GF-D8 (cell line): Measurements from ENCODE around the gene ANKMY1.

Experiments
- DNase-seq: peaks from one replicate; lab custom pipeline; 2025; lab: John Stamatoyannopoulos, UW

ANKMY1 gene

DNA sequence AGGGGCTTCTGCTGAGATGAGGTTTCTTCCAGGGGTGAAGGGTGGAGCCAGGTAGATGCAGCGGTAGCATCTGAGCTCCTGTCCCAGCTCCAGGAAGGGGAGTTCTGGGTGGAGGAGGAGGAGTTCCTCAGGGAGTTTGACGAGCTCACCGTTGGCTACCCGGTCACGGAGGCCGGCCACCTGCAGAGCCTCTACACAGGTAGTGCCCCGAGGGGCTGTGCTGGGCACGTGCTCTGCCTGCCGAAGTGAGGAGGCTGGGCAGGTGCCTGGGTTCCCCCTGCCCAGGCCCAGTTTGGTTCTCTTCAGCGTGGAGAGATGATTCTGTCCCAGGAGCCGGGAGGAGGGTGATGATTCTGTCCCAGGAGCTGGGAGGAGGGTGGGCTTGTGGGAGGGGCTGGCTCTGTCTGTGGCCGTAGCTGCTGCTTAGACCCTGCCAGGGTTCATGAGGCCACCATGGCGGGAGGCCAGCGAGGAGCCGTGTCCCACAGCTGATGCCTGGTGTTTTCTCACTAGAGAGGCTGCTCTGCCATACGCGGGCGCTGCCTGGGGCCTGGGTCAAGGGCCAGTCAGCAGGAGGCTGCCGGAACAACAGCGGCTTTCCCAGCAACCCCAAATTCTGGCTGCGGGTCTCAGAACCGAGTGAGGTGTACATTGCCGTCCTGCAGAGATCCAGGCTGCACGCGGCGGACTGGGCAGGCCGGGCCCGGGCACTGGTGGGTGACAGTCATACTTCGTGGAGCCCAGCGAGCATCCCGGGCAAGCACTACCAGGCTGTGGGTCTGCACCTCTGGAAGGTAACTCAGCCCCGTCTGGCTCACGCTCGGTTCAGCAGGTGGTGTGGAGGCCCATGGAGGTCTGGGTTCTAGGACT is 37.0 kb upstream of the ANKMY1 start:
- no peak for DNase-seq

GRCh38 chr2:240593703-240594451 is 36.1 kb upstream of the ANKMY1 start:
- DNase-seq: no peak

- DNase-seq: no peak
Observed at GRCh38 chr2:240593026-240593702, 35.4 kb upstream of the ANKMY1 start.

GRCh38 chr2:240591784-240592183 is 34.0 kb upstream of the ANKMY1 start:
- no peak for DNase-seq

GRCh38 chr2:240591226-240591625 is 33.4 kb upstream of the ANKMY1 start:
- DNase-seq: no peak

- no peak for DNase-seq
Observed at GRCh38 chr2:240590681-240591111, 32.9 kb upstream of the ANKMY1 start.

DNA sequence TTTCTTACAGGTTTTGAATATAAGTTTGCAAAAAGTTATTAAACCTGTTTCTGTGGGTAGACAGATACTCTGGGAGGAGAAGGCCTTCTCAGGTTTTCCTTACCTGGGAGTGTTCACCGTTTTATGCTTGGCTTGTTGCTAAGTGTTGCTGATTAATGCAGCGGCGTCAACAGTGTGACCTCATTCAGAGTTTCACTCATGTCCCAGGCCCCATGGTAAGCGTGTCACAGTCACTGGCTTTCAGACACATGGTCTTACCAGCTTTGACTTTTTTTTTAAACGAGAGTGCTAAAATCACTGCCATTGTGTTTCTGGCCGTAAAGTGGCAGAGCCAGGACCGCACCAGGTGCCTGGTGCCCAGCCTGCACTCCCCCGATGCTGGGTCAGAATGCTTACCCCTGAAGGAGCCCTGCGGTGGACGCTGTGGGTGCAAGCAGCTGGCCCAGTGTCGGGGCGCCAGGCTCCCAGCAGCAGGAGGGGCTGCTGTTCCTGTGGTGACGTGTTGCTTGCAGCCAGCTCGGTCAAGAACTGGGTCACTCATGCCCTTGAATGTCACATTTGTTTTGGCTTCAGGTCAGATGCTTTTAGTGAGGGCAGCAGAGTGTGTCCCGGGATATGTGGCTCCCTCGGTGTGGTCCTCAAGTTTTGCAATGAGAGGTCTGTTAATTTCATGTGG is 32.2 kb upstream of the ANKMY1 start:
- no peak for DNase-seq

- no peak for DNase-seq
Observed at GRCh38 chr2:240589375-240589774, 31.6 kb upstream of the ANKMY1 start.

GRCh38 chr2:240588669-240589068 is 30.9 kb upstream of the ANKMY1 start:
- no peak for DNase-seq

DNA sequence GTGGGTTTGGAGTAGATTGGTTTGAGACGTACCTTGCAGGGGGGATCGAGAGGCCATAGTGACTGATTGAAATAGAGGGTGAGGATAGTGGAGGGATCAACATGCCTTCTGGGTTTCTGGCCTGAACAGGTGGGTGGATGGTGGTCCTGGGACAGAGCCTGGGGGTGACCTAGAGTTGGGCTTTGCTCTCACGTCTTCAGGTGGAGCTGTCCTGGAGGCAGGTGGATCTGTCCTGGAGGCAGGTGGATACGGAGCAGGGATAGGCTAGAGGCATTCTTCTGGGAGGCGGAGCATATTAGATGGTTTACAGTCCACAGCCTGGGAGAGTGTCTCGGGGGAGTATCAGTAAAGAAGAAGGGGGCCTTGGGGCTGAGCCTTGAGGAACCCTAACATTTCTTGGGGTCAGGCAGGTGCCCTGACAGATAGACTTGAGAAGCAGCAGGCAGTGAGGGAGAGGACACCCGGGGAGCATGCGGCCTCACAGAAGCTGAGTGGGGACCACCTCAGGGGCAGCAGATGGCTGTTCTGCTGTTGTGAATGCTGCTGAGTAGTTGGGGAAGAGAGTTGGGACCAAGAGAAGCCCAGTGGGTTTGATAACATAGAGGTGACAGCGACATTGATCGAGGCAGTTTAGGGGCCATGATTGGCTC is 30.3 kb upstream of the ANKMY1 start:
- DNase-seq: no peak

- no peak for DNase-seq
Observed at GRCh38 chr2:240586919-240587800, 29.4 kb upstream of the ANKMY1 start.

GRCh38 chr2:240586198-240586918 is 28.6 kb upstream of the ANKMY1 start, which contains the start of gene CAPN10:
CAPN10 (plus strand) TSS chr2:240586734; CDS start chr2:240586912, 178 bp downstream.
- peak; percentile 74 for DNase-seq

DNA sequence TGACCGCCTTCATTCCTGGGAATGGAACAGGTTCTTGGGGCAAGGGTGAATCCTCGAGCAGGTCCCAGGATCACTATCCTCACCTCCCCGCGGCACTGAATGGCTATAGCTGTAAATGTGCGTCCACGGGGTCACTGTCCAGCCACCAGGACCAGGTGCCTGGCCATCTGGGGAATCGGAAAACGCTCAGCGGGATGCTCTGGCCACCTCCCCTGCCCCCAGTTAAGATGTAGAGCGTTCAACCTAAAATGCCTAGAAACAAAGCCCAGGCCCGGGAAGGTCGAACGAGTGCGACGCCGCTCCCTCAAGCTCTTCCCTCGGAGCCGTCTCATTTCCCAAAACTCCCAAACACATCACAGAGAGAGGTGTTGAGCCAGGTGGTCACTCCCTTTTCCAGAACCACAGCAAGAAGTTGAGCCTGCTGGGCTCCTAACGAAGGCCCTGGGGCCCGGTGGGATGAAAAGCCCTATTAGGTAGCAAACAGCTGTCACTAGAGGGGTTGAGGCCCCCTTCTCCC is 28.0 kb upstream of the ANKMY1 start:
- no peak for DNase-seq

- peak; percentile 28 for DNase-seq
Observed at GRCh38 chr2:240585101-240585500, 27.3 kb upstream of the ANKMY1 start.

DNA sequence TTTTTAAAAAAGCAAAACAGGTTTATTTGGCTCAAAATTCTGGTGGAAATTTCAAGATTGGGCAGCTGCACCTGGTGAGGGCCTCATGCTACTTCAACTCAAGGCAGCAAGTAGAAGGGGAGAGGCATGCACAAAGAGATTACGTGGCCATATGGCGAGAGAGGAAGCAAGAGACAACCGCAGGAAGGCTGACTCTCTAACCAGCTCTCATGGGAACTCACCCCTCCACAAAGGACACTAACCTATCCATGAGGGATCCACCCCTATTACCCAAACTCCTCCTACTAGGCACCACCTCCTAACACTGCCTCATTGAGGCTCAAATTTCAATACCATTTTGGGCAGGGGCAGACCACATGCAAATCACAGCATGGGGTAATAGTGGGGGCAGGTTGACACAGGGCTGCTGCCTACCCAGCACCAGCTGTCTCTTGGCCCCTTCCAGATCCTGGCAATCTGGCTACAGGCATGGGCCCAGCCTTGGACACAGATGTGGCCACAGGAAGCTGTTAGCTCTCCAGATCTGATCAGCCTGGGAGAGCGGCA is 26.8 kb upstream of the ANKMY1 start:
- peak; percentile 99 for DNase-seq

DNA sequence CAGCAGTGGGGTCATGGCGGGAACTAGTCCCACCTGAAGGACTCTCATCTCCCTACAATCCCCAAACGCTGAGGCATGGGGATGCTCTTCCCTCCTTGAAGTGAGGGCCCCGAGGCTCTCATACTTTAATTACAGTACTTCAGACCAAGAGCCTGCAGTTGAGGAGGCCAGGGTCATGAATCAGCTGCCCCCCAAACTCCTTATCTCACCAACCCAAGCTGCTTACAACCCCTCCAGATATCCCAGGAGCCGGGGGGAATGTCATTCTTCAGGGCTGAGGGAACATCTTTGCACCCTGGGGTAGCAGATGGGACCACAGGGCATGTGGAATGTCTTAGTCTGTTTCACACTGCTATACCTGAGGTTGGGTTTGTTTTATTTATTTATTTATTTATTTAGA is 26.0 kb upstream of the ANKMY1 start:
- DNase-seq: no peak

DNA sequence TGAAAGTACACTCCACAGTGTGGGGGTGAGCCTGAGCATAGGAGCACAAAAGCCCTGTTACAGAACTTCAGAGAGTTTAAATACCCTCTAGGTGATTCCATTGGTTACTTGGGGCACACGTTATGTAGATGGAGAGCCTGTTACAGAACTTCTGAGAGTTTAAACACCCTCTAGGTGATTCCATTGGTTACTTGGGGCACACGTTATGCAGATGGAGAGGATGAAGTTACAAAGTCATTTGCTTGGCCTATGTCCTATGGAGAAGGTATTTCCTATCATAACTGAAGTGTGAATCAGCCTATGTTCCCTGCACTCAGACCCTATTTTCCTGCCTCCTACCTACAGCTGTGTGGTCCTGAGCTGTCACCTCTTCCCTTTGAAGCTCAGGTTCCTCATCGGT is 25.0 kb upstream of the ANKMY1 start:
- no peak for DNase-seq

GRCh38 chr2:240581811-240582210 is 24.0 kb upstream of the ANKMY1 start:
- DNase-seq: no peak
